CMK (cell line): Measurements from ENCODE around the gene FSD2.
"Not testable (repeated sequence)": the region's sequence is repeated elsewhere in the genome, so short reads cannot be mapped to it uniquely, and the experiment has no call there.

Source experiments
- DNase-seq: peaks from one replicate; pipeline ENCODE4 v3.0.0-alpha.2; 2010; ENCODE audit warnings: low read depth

The FSD2 gene

GRCh38 chr15:82830427-82831173 lies 24.7 kb upstream of the FSD2 start:
- no peak for DNase-seq

GRCh38 chr15:82829234-82829633 lies 23.4 kb upstream of the FSD2 start:
- DNase-seq: no peak

GRCh38 chr15:82828075-82828474 lies 22.2 kb upstream of the FSD2 start:
- no peak for DNase-seq

- no peak for DNase-seq
Observed at GRCh38 chr15:82823049-82823448, 17.2 kb upstream of the FSD2 start.

- DNase-seq: not testable (repeated sequence)
Observed at GRCh38 chr15:82821851-82822250, 16.0 kb upstream of the FSD2 start.

- DNase-seq: not testable (repeated sequence)
Observed at GRCh38 chr15:82821396-82821795, 15.5 kb upstream of the FSD2 start.

GRCh38 chr15:82820128-82820527 lies 14.3 kb upstream of the FSD2 start:
- no peak for DNase-seq

GRCh38 chr15:82812994-82813393 lies 7.1 kb upstream of the FSD2 start:
- DNase-seq: no peak

GRCh38 chr15:82810890-82811426 lies 5.1 kb upstream of the FSD2 start:
- no peak for DNase-seq

- no peak for DNase-seq
Observed at GRCh38 chr15:82810061-82810889, 4.4 kb upstream of the FSD2 start.

GRCh38 chr15:82809308-82810060 lies 3.6 kb upstream of the FSD2 start, which contains the start of gene WHAMM:
Gene WHAMM (plus strand): TSS chr15:82809628. CDS start chr15:82809727, 99 bp downstream.
- peak; percentile 95 for DNase-seq

- no peak for DNase-seq
Observed at GRCh38 chr15:82808634-82809041, 2.8 kb upstream of the FSD2 start.

GRCh38 chr15:82807920-82808633 lies 2.2 kb upstream of the FSD2 start:
- DNase-seq: no peak

GRCh38 chr15:82804575-82804949 lies 1.3 kb downstream of the FSD2 start:
- no peak for DNase-seq

GRCh38 chr15:82803793-82804574 lies 1.9 kb downstream of the FSD2 start:
- DNase-seq: no peak

- no peak for DNase-seq
Observed at GRCh38 chr15:82802497-82802896, 3.4 kb downstream of the FSD2 start.

GRCh38 chr15:82799183-82799841 lies 6.6 kb downstream of the FSD2 start:
- no peak for DNase-seq

- DNase-seq: no peak
Observed at GRCh38 chr15:82798531-82799166, 7.2 kb downstream of the FSD2 start.

GRCh38 chr15:82798104-82798503 lies 7.8 kb downstream of the FSD2 start:
- DNase-seq: no peak

- DNase-seq: no peak
Observed at GRCh38 chr15:82793737-82794136, 12.1 kb downstream of the FSD2 start.
